ENCODE data around the gene MUC16. TPM values are rescaled to one million over a fixed set of nuclear protein-coding genes. Genes with fewer than 3 reads are reported as not detected.
"Not testable (repeated sequence)": the region's sequence is repeated elsewhere in the genome, so short reads cannot be mapped to it uniquely, and the experiment has no call there.

Gene MUC16
- total RNA-seq, 4 donors from 2014 or later = 0.88 to 5.6 (median 1.7) TPM

GRCh38 chr19:9054207-9054606 is 44.0 kb upstream of the MUC16 start:
- Histone ChIP-seq H3K4me3 (no peak overlapping the region), H3K4me1 (no peaks in the 10 kb centered on the region), H3K36me3 (no peaks in the 10 kb centered on the region), H3K9me3 (no peaks in the 10 kb centered on the region), H3K27me3 (no peaks in the 10 kb centered on the region), H3K27ac (no peak overlapping the region)
- intact Hi-C loops (cut with DNase I; ENCODE audit: low total_unique reads) = no loop called here
- no peak for DNase-seq
- TF ChIP-seq POLR2A (IDR thresholded peaks at IDR 0.05) (no peak), CTCF (IDR thresholded peaks at IDR 0.05) (no peak)

GRCh38 chr19:9053674-9054073 is 43.5 kb upstream of the MUC16 start:
- H3K4me1 ChIP-seq; H3K36me3 ChIP-seq; H3K9me3 ChIP-seq; intact Hi-C loops (cut with DNase I; ENCODE audit: low total_unique reads); H3K27me3 ChIP-seq; H3K27ac ChIP-seq; DNase-seq; H3K4me3 ChIP-seq: not testable (repeated sequence)

GRCh38 chr19:9052894-9053293 is 42.7 kb upstream of the MUC16 start:
- Histone ChIP-seq H3K9me3 (no peaks in the 10 kb centered on the region), H3K27me3 (no peaks in the 10 kb centered on the region), H3K4me3 (no peak overlapping the region), H3K27ac (no peak overlapping the region), H3K4me1 (no peaks in the 10 kb centered on the region), H3K36me3 (no peaks in the 10 kb centered on the region)
- no peak for DNase-seq
- TF ChIP-seq POLR2A (IDR thresholded peaks at IDR 0.05) (no peak), CTCF (IDR thresholded peaks at IDR 0.05) (no peak)
- intact Hi-C loops (cut with DNase I; ENCODE audit: low total_unique reads) = no loop called here

GRCh38 chr19:9046694-9047093 is 36.5 kb upstream of the MUC16 start:
- Histone ChIP-seq H3K27me3 (no peaks in the 10 kb centered on the region), H3K36me3 (no peaks in the 10 kb centered on the region), H3K27ac (no peak overlapping the region), H3K4me1 (no peaks in the 10 kb centered on the region), H3K9me3 (no peaks in the 10 kb centered on the region), H3K4me3 (no peak overlapping the region)
- intact Hi-C loops (cut with DNase I; ENCODE audit: low total_unique reads) = no loop called here
- no peak for DNase-seq
- TF ChIP-seq CTCF (IDR thresholded peaks at IDR 0.05) (no peak), POLR2A (IDR thresholded peaks at IDR 0.05) (no peak)

- no peak overlapping the region for H3K27ac ChIP-seq
- H3K4me3 ChIP-seq = no peak overlapping the region
- no peaks in the 10 kb centered on the region for H3K9me3 ChIP-seq
- H3K4me1 ChIP-seq = no peaks in the 10 kb centered on the region
- no peaks in the 10 kb centered on the region for H3K36me3 ChIP-seq
- no peaks in the 10 kb centered on the region for H3K27me3 ChIP-seq
- DNase-seq = no peak
- intact Hi-C loops (cut with DNase I; ENCODE audit: low total_unique reads) = no loop called here
- no peak for TF ChIP-seq CTCF (IDR thresholded peaks at IDR 0.05)
- TF ChIP-seq POLR2A (IDR thresholded peaks at IDR 0.05) = no peak
Observed at GRCh38 chr19:9044449-9044848, 34.2 kb upstream of the MUC16 start.

GRCh38 chr19:9043524-9043923 is 33.3 kb upstream of the MUC16 start:
- TF ChIP-seq POLR2A (IDR thresholded peaks at IDR 0.05) (no peak), CTCF (IDR thresholded peaks at IDR 0.05) (no peak)
- H3K4me3 ChIP-seq = no peak overlapping the region
- no peak overlapping the region for H3K27ac ChIP-seq
- no peaks in the 10 kb centered on the region for H3K36me3 ChIP-seq
- no peaks in the 10 kb centered on the region for H3K9me3 ChIP-seq
- H3K4me1 ChIP-seq = no peaks in the 10 kb centered on the region
- no peak for DNase-seq
- intact Hi-C loops (cut with DNase I; ENCODE audit: low total_unique reads) = no loop called here
- H3K27me3 ChIP-seq = no peaks in the 10 kb centered on the region
